Lower lobe of right lung (tissue), 2 donors: ENCODE results near the gene BORCS6. TPM values are rescaled to one million over a fixed set of nuclear protein-coding genes. Genes with fewer than 3 reads are reported as not detected.

Experiments
- ATAC-seq, 2 donors: fragments of 200-7000 bp; cut with Tn5 transposase; one replicate each; pipeline ENCODE4 v1.9.1; 2020 to 2022; ENCODE audit warnings: mild to moderate bottlenecking in 2 of 2, moderate library complexity in 2 of 2
- DNase-seq: peaks from one replicate; pipeline ENCODE4 v3.0.0-alpha.2; 2020
- H3K27ac ChIP-seq: fragments of 200-600 bp; one replicate; pipeline ENCODE4 v1.8.0; 2022
- H3K27me3 ChIP-seq: fragments of 200-600 bp; one replicate; pipeline ENCODE4 v1.8.0; 2022; ENCODE audit warnings: low read depth
- H3K36me3 ChIP-seq: fragments of 200-600 bp; one replicate; pipeline ENCODE4 v1.8.0; 2022; ENCODE audit warnings: mild to moderate bottlenecking
- H3K4me1 ChIP-seq: fragments of 200-600 bp; one replicate; pipeline ENCODE4 v1.8.0; 2022
- H3K4me3 ChIP-seq: fragments of 200-600 bp; one replicate; pipeline ENCODE4 v1.8.0; 2022; ENCODE audit warnings: mild to moderate bottlenecking
- H3K9me3 ChIP-seq: fragments of 200-600 bp; one replicate; pipeline ENCODE4 v1.8.0; 2022
- CTCF ChIP-seq: fragments of 200-600 bp; IDR thresholded peaks from one replicate; pipeline ENCODE4 v1.8.0; 2022; ENCODE audit warnings: antibody characterized with exemption, mild to moderate bottlenecking
- intact Hi-C: fragments of 100-400 bp; cut with DNase I; formaldehyde crosslinking; loops from one replicate; pipeline ENCODE4 v1.11.0; 2022
- total RNA-seq: library from RNA; stranded (reverse); fragmentation: NEBNext Ultra II Directional; extraction: Animal tissue kit (Norgen Biotek cat#: 25700); gene quantifications from one replicate; pipeline ENCODE4 v1.2.1, GENCODE V29; 2021
- donor health status: DM: no; HTN: yes; CAD: no; lungs with severe emphysema.

BORCS6 gene
- total RNA-seq, 1 donor from 2014 or later, result 7.7 TPM

GRCh38 chr17:8231701-8232100, 41.7 kb upstream of the BORCS6 start:
- no peak for ATAC-seq
- DNase-seq, result no peak

DNA sequence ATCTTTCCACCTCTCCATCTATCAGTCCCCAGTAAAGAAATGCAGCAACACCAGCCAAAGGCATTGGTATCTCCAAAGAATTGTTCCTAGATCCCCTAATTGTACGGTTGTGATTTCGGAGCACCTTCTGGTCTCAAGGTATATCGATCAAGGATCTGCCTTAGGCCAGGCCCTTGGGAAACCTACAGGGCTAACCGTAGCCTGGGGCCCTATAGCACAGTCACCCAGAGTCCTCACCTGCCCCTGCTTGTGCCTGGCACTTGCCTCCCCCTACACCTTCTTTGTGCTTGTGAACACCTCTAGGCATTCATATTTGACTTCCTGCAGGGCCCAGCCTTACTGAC, 37.2 kb upstream of the BORCS6 start:
- no peak for TF ChIP-seq CTCF
- ATAC-seq (no peak), DNase-seq (no peak)
- Histone ChIP-seq H3K4me1 (peaks cover 24% of the 10 kb centered on the region), H3K27ac (peak overlapping the region; percentile 68), H3K27me3 (no peaks in the 10 kb centered on the region), H3K36me3 (peaks cover 51% of the 10 kb centered on the region), H3K9me3 (no peaks in the 10 kb centered on the region), H3K4me3 (peak overlapping the region; percentile 39)
- intact Hi-C loops, result no loop called here

More at GRCh38 chr17:8231701-8232100, 41.7 kb upstream of the BORCS6 start:
- TF ChIP-seq CTCF, result no peak
- Histone ChIP-seq H3K36me3 (peaks cover 96% of the 10 kb centered on the region), H3K9me3 (no peaks in the 10 kb centered on the region), H3K27ac (no peak overlapping the region), H3K27me3 (no peaks in the 10 kb centered on the region), H3K4me3 (no peak overlapping the region), H3K4me1 (peaks cover 11% of the 10 kb centered on the region)
- intact Hi-C loops, result no loop called here

- DNase-seq (peak; percentile 60), ATAC-seq (no peak)
- H3K36me3 ChIP-seq, result peaks cover 46% of the 10 kb centered on the region
- H3K4me1 ChIP-seq, result peaks cover 24% of the 10 kb centered on the region
- TF ChIP-seq CTCF, result no peak
- H3K27ac ChIP-seq, result peak overlapping the region; percentile 68
- H3K27me3 ChIP-seq, result no peaks in the 10 kb centered on the region
- H3K4me3 ChIP-seq, result peak overlapping the region; percentile 39
- H3K9me3 ChIP-seq, result no peaks in the 10 kb centered on the region
- intact Hi-C loops, result no loop called here
Measured at GRCh38 chr17:8226536-8227237, 36.7 kb upstream of the BORCS6 start.

GRCh38 chr17:8225813-8226535, 36.0 kb upstream of the BORCS6 start:
- Histone ChIP-seq H3K36me3 (peaks cover 39% of the 10 kb centered on the region), H3K27me3 (no peaks in the 10 kb centered on the region), H3K9me3 (no peaks in the 10 kb centered on the region), H3K27ac (peak overlapping the region; percentile 68), H3K4me1 (peaks cover 24% of the 10 kb centered on the region), H3K4me3 (peak overlapping the region; percentile 39)
- TF ChIP-seq CTCF, result no peak
- intact Hi-C loops, result no loop called here
- DNase-seq (peak; percentile 50), ATAC-seq (no peak)

GRCh38 chr17:8224891-8225812, 35.2 kb upstream of the BORCS6 start:
- no peak for DNase-seq
- Histone ChIP-seq H3K27me3 (no peaks in the 10 kb centered on the region), H3K4me3 (no peak overlapping the region), H3K27ac (no peak overlapping the region), H3K36me3 (peaks cover 30% of the 10 kb centered on the region), H3K9me3 (no peaks in the 10 kb centered on the region), H3K4me1 (peaks cover 29% of the 10 kb centered on the region)
- TF ChIP-seq CTCF, result no peak
- no peak for ATAC-seq
- intact Hi-C loops, result no loop called here
